Measurements from ENCODE around the gene SPATA24.
"Not testable (repeated sequence)": the region's sequence is repeated elsewhere in the genome, so short reads cannot be mapped to it uniquely, and the experiment has no call there.

Gene SPATA24

GRCh38 chr5:139355900-139356299, 48.0 kb downstream of the SPATA24 start:
- not testable (repeated sequence) for H3K27ac ChIP-seq (ENCODE audit: low read length); H3K27me3 ChIP-seq (ENCODE audit: low read depth, low read length); H3K9me3 ChIP-seq (ENCODE audit: control insufficient read depth in 1 of 2, low read length in 2 of 2); H3K4me3 ChIP-seq (ENCODE audit: low read depth in 1 of 2, low read length in 2 of 2); H3K4me1 ChIP-seq (ENCODE audit: control insufficient read depth in 1 of 2, insufficient read depth in 2 of 2, low read length in 2 of 2); H3K36me3 ChIP-seq (ENCODE audit: control insufficient read depth in 1 of 2, insufficient read depth in 2 of 2, low read length in 2 of 2)

- Histone ChIP-seq H3K27me3 (ENCODE audit: low read depth, low read length) (no peaks in the 10 kb centered on the region), H3K9me3 (ENCODE audit: control insufficient read depth in 1 of 2, low read length in 2 of 2) (no peaks in the 10 kb centered on the region), H3K27ac (ENCODE audit: low read length) (no peak overlapping the region), H3K4me3 (ENCODE audit: low read depth in 1 of 2, low read length in 2 of 2) (no peak overlapping the region), H3K4me1 (ENCODE audit: control insufficient read depth in 1 of 2, insufficient read depth in 2 of 2, low read length in 2 of 2) (peaks cover 0 to 5% of the 10 kb centered on the region in 2 donors), H3K36me3 (ENCODE audit: control insufficient read depth in 1 of 2, insufficient read depth in 2 of 2, low read length in 2 of 2) (peaks cover 0 to 6% of the 10 kb centered on the region in 2 donors)
Observed at GRCh38 chr5:139354186-139354585, 49.7 kb downstream of the SPATA24 start.

GRCh38 chr5:139347863-139348262, 56.0 kb downstream of the SPATA24 start:
- H3K9me3 ChIP-seq (ENCODE audit: control insufficient read depth in 1 of 2, low read length in 2 of 2); H3K27ac ChIP-seq (ENCODE audit: low read length); H3K27me3 ChIP-seq (ENCODE audit: low read depth, low read length); H3K4me3 ChIP-seq (ENCODE audit: low read depth in 1 of 2, low read length in 2 of 2); H3K36me3 ChIP-seq (ENCODE audit: control insufficient read depth in 1 of 2, insufficient read depth in 2 of 2, low read length in 2 of 2): not testable (repeated sequence)
- H3K4me1 ChIP-seq (ENCODE audit: control insufficient read depth in 1 of 2, insufficient read depth in 2 of 2, low read length in 2 of 2): peaks cover 6 to 25% of the 10 kb centered on the region in 2 donors

All from muscle layer of duodenum (tissue), 2 donors.